GM18519 (cell line): ENCODE data around the gene SLC6A6.

Source experiments
- ATAC-seq: cut with Tn5 transposase; IDR thresholded peaks from one replicate; pipeline ENCODE4 v1.9.1; 2021; ENCODE audit warnings: mild to moderate bottlenecking, moderate library complexity; ENCODE audit not compliant: unreplicated experiment, low FRiP score

Gene SLC6A6

DNA sequence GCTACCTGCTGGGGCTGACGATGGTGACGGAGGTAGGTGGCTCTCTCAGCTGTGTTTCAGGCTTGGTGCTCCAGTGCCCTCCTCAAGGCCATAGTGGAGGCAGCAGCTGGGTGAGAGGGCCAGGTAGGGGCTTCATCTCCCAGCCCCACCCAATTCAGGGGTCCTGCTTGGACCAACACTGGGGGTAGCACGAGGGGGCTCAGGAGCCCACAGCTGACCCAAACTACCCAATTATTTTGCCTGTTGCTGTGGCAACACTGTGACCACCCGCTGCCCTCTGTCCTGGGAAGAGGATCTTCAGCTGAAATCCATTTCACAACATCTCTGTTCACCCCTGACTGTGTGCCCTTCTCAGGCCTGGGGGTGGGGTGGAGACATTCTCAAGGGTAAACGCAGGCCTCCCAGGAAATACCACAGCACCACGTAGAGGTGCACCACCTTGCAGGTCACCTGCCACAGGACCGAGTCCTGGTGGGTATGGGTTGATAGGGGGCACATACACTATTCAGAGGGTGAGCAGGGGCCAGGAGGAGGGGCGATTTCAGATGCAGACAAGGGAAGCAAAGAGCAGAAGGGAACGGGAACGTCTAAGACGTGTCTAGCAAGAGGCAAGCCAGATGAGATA is 75.0 kb downstream of the SLC6A6 start:
- ATAC-seq = no peak

DNA sequence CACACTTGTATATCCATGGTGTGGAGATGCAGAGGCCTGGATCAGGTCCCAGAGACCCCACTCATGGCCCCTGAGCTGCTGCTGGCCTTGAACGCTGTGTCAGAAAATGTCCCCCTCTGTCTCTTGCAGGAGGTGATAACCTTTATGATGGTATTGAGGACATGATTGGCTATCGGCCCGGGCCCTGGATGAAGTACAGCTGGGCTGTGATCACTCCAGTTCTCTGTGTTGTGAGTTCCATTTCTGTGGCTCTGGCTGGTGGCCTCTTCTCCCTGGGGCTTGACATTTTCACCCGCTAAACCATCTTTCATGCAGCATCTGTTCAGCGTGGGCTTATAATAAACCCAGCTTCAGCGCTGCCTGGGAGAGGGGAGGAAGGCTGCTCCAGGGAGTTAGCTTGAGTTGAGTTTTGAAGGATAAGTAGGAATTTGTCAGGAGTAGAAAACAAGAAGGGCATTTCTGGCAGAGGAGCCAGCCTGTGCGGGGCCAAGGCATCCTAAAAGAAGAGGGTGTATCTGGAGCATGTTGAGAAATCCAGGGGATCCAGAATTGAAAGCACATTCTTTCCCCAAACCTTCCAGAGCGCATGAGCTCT is 76.6 kb downstream of the SLC6A6 start:
- ATAC-seq = no peak

DNA sequence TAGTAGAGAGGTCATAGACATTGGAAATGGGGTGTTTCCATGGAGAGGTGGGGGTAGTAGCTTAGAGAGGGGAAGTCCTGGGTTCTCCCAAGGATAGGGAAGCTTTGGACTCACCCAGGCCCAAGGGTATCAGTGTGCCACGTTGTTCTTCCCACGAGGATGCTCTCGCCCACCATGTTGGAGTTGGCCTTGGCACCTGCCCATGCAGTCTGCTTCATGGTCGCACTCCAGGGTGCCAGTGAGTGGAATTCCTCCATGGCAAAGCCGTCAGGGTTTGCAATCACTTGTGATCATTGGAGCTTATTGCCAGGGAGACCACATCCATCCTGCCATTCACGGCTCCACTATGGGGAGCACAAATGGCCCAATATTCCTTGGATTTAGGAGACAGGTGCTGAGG is 77.2 kb downstream of the SLC6A6 start:
- no peak for ATAC-seq

DNA sequence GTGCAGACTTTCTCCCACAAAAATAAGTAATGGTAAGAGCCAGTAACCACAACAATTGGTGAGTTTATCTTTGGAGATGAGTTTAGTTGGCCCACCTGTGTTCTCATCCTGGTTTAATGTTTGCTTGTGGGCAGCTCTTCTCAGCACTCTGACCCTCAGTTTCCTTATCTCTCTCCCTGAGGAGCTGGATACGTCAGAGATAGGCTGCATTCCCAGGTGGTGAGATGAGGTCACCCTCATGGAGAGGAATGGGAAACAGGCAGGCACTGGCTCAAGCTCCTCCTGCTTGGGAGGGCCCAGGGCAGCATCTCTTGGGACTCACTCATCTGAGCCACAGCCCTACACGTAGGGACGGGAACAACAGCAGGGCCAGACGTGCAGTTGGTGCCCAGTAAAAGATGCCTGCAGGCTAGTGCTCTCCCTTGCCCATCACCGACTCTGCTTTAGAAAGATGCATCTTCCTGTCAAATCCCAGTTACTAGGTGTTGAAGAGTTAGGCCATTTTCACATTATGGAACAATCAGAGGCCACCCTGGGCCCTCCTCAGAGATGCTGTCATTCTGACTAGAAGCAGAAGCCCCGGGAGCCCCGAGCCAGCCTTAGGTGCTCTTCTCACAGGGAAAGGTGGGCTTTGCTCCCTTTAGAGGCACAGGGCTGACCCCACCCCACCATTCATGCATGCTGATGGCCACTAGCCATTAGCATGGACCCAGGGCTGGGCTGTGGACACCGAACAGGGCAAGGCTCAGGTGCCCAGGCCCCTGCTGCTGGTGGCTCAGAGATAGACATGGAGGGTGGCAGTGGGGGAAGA is 78.0 kb downstream of the SLC6A6 start:
- no peak for ATAC-seq

DNA sequence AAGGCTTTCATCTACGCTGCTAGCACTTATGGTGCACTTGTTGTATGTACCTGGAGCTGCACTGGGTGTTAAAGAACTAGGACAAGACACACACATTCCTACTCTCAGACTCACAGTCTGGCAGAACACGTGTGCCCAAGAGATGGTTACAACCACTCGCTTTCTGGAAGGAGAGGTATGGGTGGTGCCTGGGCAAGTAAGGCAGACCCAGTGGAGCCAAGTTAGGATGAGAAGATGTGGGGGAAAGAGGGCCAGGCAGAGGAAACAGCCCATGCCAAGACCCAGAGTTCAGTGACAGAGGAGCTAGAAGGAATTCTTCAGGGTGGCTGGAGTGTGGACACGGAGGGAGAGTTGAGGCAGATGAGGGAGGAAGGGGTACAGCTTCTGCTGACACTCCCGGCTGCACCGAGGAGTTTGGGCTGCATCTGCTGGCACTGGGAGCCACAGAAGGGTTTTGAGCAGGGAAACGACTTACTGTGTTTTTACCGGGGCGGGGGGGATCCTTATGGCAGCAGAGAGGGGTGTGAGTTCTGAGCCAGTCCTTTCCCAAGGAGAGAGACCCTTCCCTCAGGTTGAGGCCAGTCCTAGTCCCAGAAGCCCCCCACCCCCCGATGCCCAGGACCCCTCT is 78.7 kb downstream of the SLC6A6 start:
- no peak for ATAC-seq

DNA sequence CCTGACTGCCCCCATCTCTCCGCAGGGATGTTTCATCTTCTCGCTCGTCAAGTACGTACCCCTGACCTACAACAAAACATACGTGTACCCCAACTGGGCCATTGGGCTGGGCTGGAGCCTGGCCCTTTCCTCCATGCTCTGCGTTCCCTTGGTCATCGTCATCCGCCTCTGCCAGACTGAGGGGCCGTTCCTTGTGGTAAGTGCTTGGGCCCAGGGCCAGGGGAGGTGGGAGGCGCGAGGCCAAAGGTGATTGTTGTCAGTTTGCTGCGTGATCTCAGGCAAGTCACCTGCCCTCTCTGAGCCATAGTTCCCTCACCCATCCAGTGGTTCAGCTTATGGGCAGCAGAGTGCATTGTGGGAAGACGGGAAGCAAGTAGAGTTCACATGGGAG is 79.2 kb downstream of the SLC6A6 start:
- no peak for ATAC-seq

DNA sequence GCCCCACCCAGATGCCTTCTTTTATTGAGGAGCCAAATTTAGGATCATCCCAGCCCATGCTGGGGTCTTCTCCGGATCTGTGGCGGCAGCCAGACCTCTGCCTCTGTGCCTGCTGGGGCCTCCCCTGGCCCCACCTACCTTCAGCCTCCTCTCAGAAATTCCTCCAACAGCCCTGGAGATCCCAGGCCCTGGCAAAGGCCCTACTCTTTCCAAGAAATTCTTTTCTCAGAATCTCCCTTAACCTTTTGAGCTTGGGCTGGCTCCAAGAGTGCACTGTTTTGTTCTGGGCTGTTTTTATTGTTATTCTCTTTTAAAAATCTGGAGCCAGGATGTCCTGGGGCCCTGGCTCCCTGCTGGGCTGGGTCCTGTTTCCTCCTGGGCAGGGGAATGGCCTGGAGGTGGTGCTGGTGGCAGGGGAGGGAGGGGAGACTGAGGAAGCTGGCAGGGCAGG is 79.9 kb downstream of the SLC6A6 start:
- no peak for ATAC-seq

DNA sequence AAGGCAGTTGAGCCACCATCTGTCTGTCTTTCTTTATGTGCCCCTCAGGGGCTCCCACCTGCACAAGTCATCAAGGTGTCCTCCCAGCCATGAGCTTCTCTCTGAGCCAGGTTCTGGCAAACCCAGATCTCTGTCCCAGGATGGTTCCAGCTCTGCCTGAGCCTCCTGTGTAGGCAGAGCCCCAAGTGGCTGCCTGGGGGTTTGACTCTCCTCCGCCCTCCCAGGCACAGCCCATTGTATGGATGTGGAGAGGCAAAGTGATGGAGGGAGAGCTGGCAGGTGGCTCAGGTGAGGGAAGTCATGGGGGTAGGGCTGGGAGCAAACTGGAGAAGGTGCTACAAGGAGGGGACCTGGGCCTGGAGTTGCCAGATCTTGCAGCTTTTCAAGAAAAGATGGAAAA is 80.9 kb downstream of the SLC6A6 start:
- no peak for ATAC-seq

DNA sequence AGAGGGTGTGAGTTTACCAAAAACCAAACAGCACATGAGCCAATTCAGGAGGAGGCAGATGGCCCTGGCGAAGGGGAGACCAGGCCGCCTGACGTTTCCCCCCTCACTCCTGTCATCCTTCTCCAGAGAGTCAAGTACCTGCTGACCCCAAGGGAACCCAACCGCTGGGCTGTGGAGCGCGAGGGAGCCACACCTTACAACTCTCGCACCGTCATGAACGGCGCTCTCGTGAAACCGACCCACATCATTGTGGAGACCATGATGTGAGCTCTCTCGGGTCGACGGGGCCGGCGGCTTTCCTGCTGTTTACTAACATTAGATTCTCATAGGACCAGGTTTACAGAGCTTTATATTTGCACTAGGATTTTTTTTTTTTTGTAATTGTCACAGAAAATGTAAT is 82.3 kb downstream of the SLC6A6 start:
- ATAC-seq = no peak

DNA sequence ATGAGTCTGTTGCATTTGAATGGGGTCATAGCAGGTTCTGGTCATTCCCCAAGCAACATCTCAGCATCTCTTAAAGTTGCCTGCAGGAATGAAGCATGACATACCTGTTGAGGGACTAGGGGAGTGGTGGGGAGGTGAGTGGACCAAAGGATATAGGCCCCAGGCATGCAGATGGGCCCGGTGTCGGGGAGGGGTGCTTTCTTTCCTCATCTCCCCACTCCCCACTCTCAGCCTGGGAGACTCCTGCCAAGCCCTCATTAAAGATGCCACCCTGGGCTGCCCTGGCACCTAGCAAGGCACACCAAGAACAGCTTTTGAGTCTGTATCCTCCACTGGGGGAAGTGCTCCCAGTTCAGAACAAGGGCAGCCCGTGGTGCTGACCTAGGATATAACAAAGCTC is 83.6 kb downstream of the SLC6A6 start:
- no peak for ATAC-seq

DNA sequence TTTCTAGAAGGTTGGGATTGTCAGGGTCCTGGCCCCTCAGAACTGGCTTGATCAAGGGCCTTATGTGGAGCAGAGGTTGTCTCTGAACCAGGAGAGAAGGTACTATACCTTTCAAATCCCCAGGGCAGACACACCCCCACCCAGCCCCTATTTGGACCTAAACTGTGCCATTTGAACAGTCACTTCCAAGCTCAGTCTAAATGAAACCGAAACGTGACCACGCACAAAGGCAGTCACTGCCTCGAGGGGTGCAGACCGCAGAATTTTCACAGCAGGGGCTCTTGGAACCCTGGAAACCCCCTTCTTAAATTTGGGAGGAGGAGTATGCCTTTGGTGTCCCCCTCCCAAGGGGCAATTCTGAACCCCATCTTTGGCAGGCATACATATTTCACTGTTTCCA is 84.1 kb downstream of the SLC6A6 start:
- no peak for ATAC-seq

DNA sequence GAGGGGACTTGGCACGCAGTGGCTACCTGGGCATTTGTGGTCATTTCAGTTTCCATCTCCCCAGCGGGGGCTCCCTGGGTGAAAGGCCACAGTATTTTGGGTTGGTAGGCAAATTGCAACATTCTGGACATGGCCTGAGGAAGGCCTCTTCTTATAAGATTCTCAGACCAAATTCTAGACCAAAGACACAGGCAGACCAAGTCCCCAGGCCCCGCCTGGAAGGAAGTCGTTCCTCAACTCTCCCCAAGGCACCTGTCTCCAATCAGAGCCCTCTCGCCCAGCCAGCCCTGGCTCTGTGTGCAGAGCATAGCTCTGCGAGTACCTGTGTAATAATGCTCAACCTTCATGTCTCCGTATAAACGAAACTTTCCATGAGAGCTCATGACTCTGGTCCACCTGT is 84.7 kb downstream of the SLC6A6 start:
- ATAC-seq = no peak

DNA sequence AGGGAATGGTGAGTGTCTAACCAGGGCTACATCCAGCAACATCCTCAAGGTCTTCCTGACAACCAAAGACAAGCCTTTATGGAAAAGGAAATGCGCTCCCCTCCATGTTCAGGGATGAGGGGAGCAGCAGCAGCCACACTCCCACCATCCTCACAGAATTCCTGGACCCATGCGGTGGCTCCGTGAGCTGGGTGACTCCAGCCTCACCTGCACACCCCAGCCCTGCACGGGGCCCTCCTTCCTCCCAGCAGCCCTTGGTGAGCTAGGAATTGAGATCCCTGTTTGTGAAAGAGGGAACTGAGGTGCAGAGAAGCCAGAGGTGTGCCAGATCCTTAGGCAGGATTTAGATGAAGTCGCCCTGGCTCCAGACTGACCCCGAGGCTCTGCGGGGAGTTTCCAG is 85.4 kb downstream of the SLC6A6 start:
- ATAC-seq = no peak

DNA sequence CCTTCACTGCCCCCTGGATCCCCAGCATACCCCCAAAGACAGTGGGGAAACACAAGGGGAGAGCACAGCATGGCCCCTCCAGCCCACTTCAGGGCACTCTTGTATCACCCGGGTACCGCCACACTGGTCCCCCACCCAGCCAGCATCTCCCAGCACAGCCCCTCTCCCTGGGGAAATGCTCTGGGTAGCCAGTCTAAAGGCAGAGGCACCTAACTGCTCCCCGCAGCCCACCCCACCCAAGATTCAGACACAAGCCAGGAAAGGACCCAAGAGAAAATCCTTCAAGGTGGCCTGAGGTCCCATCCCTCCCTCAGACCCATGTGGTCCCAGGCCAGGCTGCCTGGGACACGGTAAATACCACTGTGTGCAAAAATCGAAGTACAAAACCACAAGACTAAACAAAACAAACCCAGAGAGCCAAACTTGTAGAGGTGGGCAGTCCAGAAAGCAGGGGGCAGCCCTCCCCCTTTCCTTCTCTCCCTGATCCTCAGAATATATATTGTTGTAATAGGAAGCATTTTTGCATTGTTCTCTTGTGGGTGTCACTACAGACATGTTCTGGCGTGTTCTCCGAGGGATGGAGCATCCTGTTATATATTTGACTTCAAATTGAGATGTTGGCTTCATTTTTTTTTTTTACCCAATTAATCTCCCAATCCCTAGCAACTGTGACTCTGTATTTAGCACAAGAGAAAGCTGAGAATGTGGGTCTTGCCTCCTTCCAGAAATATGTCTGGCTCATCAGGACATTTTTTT is 86.1 kb downstream of the SLC6A6 start:
- no peak for ATAC-seq

DNA sequence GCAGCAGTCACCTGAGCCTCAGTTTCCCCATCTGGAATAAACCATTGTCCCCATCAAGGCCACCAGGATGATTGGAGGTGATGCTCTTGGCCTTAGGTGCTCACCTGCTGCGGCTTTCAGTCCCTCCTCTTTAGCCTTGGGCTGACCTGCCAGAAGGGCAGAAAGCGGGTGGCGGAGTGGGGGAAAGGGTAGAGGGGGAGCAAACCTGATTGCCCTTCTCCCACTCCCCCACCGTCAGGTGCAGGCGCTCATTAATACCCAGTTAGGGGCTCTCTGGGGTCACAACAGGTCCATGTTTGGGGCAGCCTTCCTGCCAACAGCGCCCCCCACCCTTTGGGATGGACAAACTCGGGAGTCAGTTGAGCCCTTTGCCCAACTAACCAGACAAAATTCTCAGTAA is 87.2 kb downstream of the SLC6A6 start:
- no peak for ATAC-seq

DNA sequence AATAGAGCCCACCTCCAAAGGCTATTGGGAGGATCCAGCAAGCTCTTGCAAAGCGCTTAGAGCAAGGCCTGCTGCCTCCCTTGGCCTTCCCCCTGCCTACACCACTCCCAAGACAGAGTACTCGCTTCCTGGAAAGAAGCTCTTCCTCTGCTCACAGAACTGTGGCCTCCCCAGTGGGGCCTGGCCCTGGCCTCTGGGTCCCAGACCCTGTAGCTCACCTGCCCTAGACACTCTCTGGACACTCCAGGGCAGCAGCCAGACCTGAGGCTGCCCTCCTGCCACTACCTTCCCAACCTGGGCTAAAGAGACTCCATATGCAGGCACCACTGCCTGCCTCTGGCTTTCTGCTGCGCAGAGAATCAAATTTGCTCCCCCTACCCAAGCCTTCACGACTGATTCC is 87.8 kb downstream of the SLC6A6 start:
- ATAC-seq = no peak

DNA sequence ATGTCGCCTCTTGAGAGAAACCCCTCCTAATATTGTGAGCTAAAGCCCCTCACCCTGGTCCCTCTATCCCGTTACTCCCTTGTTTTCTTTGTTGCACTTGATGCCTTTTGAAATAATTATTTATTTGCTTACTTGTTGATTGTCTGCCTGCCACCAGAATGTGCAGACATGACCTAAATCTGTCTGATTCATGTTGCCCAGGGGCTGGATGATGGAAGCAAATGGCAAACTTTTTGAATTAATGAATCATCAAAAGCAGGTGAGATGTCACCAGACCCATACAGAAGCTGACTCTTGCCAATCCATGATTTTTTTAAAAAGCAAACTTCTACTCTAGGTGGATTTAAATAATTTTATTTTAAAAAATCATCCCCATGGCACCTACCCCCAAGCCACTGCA is 88.4 kb downstream of the SLC6A6 start:
- no peak for ATAC-seq

DNA sequence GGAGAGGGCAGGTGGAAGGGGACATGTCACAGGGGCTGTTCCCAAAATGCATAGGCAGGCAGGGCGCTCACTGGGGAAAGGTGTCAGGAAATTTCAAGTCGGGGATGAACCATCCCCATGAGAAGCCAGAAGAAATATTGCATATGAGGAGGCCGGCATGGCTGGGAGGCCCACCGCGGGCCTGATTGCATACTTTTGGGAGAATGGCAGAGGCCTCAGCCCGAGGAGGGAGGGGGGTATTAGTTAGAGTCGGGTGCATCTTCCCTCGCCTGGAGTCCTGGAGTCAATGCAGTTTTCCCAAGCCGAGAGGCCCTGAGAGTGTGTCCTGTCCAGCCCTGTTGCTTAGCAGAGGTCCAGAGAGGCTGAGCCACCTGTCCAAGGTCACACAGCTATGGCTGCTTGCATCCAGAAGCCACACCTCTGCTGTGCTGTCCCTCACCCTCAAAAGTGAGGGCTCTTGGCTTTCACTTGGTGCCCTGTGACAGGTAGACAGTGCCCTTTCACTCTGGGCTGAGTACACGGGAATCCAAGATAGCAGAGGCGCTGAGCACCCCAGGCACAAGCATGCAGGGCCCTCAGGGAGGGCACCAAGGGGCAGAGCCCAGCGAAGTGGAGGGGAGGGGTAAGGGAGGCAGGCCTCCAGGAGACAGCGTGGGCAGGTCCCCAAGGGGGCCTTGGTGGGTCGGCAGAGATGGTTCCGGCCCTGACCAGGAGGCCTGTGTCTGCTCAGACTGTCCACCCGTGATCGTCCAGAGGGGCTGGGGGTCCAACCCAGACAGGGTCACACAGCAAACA is 89.2 kb downstream of the SLC6A6 start:
- ATAC-seq = no peak

DNA sequence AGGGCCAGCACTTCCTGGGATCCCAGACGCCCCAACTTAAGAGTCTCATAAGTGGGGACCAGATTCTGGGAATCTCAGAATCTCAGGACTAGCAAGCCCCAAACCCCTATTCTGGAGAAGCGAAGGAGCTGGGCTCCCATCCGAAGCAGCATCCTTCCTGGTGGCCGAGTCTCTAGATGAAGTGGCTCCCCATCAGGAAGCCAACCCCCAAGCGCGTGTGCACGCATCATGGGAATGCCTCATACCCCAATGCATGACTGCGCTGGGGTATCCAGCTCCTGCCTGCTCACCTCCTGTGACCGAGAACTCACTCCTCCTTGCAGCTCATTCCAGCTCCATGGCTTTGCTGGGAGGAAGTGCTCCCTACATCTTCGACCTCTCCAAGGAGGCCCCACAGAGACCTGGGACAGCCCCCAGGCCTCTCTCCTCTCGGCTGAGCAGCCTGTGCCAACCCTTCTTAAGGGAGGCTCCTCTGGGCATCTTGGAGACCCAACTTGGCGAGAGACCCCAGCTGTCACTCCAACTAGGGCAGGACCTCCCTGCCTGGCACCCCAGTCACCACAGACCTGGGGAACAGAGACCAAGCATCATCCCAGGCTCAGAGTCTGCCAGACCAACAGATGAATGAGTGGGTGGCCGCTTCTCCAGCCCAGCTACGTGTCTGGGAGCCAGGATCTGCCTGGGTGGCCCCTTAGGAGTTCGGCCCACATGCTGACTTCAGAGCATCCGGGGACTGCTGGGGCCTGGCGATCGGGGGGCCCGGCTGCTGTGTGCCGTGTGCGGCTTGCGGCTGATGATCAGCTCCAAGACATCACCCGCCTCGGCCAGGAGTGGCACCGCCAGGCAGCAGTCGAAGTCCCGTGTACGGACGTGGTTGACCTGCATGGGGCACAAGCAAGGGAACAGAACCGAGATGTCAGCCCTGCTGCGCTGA is 90.8 kb downstream of the SLC6A6 start:
- no peak for ATAC-seq
